SK-N-SH (cell line): Measurements from ENCODE around the gene DDX24. TPM values are rescaled to one million over a fixed set of nuclear protein-coding genes. Genes with fewer than 3 reads are reported as not detected.

Experiments
- CTCF ChIA-PET: fragments of 300-600, 350-600 bp; formaldehyde crosslinking; extraction: SDS; loops from one replicate; lab custom pipeline; 2021; lab: Yijun Ruan, JAX
- POLR2A ChIA-PET: fragments of 350-600 bp; sonication (Branson Sonifier 250); formaldehyde crosslinking; extraction: SDS; loops from one replicate; lab custom pipeline; 2020; ENCODE audit warnings: antibody characterized with exemption, inconsistent platforms; lab: Yijun Ruan, JAX
- DNase-seq: peaks from one replicate; pipeline ENCODE4 v3.0.0; 2012
- H2AFZ ChIP-seq: fragments of 200-600 bp; sonication (generic); 2 replicates; pipeline ENCODE4 v1.8.1; 2016; ENCODE audit warnings: antibody characterized with exemption, mild to moderate bottlenecking, low read depth
- H3F3A ChIP-seq: fragments of 200-600 bp; sonication (generic); replicated peaks from 2 replicates; pipeline ENCODE3; 2016; ENCODE audit warnings: antibody characterized with exemption, mild to moderate bottlenecking; ENCODE audit not compliant: insufficient read depth
- H3K27ac ChIP-seq, 2 experiments: fragments of 200-500 bp in 1 of 2; fragments of 200-600 bp in 1 of 2; sonication (Bioruptor generic) in 1 of 2; sonication (generic), shearing (Covaris generic) in 1 of 2; 2 replicates each; pipeline versions ENCODE4 v1.5.1 to v1.6.1; 2014 to 2016; ENCODE audit warnings: low read depth in 2 of 2, inconsistent platforms in 1 of 2, low read length in 1 of 2, mild to moderate bottlenecking in 1 of 2, mixed read lengths in 1 of 2
- H3K27me3 ChIP-seq: fragments of 200-600 bp; sonication (generic), shearing (Covaris generic); 2 replicates; pipeline ENCODE4 v1.6.1; 2016; ENCODE audit warnings: mixed run types; ENCODE audit not compliant: insufficient read depth
- H3K36me3 ChIP-seq, 2 experiments: fragments of 200-500 bp in 1 of 2; fragments of 200-600 bp in 1 of 2; sonication (Bioruptor generic) in 1 of 2; sonication (generic) in 1 of 2; replicated peaks in 1 of 2; 2 replicates each; pipeline versions ENCODE3 to v1.5.1; 2014 to 2016; ENCODE audit warnings: low read length in 1 of 2, mild to moderate bottlenecking in 1 of 2; ENCODE audit not compliant: insufficient read depth in 2 of 2, control insufficient read depth in 1 of 2
- H3K4me1 ChIP-seq, 2 experiments: fragments of 200-500 bp in 1 of 2; fragments of 200-600 bp in 1 of 2; sonication (Bioruptor generic) in 1 of 2; sonication (generic), shearing (Covaris generic) in 1 of 2; 2 replicates each; pipeline versions ENCODE4 v1.5.1 to v1.6.1; 2014 to 2016; ENCODE audit warnings: low read depth in 1 of 2, low read length in 1 of 2, mixed run types in 1 of 2; ENCODE audit not compliant: insufficient read depth in 2 of 2, control insufficient read depth in 1 of 2
- H3K4me2 ChIP-seq: fragments of 200-600 bp; sonication (generic), shearing (Covaris generic); 2 replicates; pipeline ENCODE4 v1.6.1; 2017; ENCODE audit warnings: mixed run types
- H3K4me3 ChIP-seq, 2 experiments: fragments of 200-500 bp in 1 of 2; fragments of 200-600 bp in 1 of 2; sonication (Bioruptor generic) in 1 of 2; sonication (generic), shearing (Covaris generic) in 1 of 2; 2 replicates each; pipeline versions ENCODE4 v1.5.1 to v1.8.1; 2014 to 2016; ENCODE audit warnings: low read depth in 2 of 2, inconsistent platforms in 1 of 2, low read length in 1 of 2, mild to moderate bottlenecking in 1 of 2, mixed read lengths in 1 of 2, moderate library complexity in 1 of 2
- H3K79me2 ChIP-seq: fragments of 200-600 bp; sonication (generic); 2 replicates; pipeline ENCODE4 v1.8.1; 2017; ENCODE audit warnings: mild to moderate bottlenecking; ENCODE audit not compliant: insufficient read depth
- H3K9ac ChIP-seq: fragments of 200-600 bp; sonication (generic); 2 replicates; pipeline ENCODE4 v1.6.1; 2017; ENCODE audit warnings: mixed run types
- H3K9me2 ChIP-seq: fragments of 200-600 bp; sonication (generic); 2 replicates; pipeline ENCODE4 v1.6.1; 2017; ENCODE audit warnings: mixed run types
- H3K9me3 ChIP-seq: fragments of 200-600 bp; sonication (generic); 2 replicates; pipeline ENCODE4 v1.6.1; 2017; ENCODE audit warnings: mixed run types, mild to moderate bottlenecking, moderate library complexity
- H4K20me1 ChIP-seq: fragments of 200-600 bp; sonication (generic); 2 replicates; pipeline ENCODE4 v1.6.1; 2017; ENCODE audit warnings: mild to moderate bottlenecking, mixed run types; ENCODE audit not compliant: insufficient read depth
- CHD2 ChIP-seq: fragments of 150-350 bp; IDR thresholded peaks from 2 replicates; pipeline ENCODE4 v1.6.1; 2018; ENCODE audit warnings: low read length; ENCODE audit not compliant: partially characterized antibody
- FOXM1 ChIP-seq: IDR thresholded peaks from 2 replicates; pipeline ENCODE4 v1.4.0; 2012; ENCODE audit warnings: low read depth, mild to moderate bottlenecking
- GABPA ChIP-seq: IDR thresholded peaks from 2 replicates; pipeline ENCODE4 v1.4.0; 2012; ENCODE audit warnings: low read depth, mild to moderate bottlenecking
- JUND ChIP-seq: IDR thresholded peaks from 2 replicates; pipeline ENCODE4 v1.4.0; 2012
- MXI1 ChIP-seq: IDR thresholded peaks from 2 replicates; pipeline ENCODE4 v1.6.1; 2012; ENCODE audit warnings: mild to moderate bottlenecking, low read depth, low read length, improper control_type of control experiment
- NRF1 ChIP-seq: IDR thresholded peaks from 2 replicates; pipeline ENCODE4 v1.6.1; 2012; ENCODE audit warnings: low read depth, mild to moderate bottlenecking, low read length
- ZBTB33 ChIP-seq: IDR thresholded peaks from 2 replicates; pipeline ENCODE4 v1.4.0; 2012; ENCODE audit warnings: low read depth, borderline replicate concordance
- WGBS: methylation state at CpG from one replicate; pipeline ENCODE4 v1.1.6; 2017; ENCODE audit warnings: low lambda C conversion rate; 5-methylcytosine and 5-hydroxymethylcytosine counted together
- polyA plus RNA-seq, 3 experiments: library from polyadenylated mRNA; depleted of rRNA; stranded (reverse); fragments of >200 nt; gene quantifications; 2 replicates each; pipeline ENCODE4 v1.2.3, GENCODE V29; 2012
- TF ChIP-seq, protein P1 (sequence below): IDR thresholded peaks from 2 replicates; pipeline ENCODE4; 2012
- TF ChIP-seq, protein P2 (sequence below): fragments of 150-350 bp; IDR thresholded peaks from 2 replicates; pipeline ENCODE4 v1.6.1; 2017; ENCODE audit warnings: antibody characterized with exemption, low read length, low read depth, borderline replicate concordance

Gene DDX24
- polyA plus RNA-seq, 1 of the 3 experiments (the other 2 are of a cell fraction) = 108 TPM

DNA sequence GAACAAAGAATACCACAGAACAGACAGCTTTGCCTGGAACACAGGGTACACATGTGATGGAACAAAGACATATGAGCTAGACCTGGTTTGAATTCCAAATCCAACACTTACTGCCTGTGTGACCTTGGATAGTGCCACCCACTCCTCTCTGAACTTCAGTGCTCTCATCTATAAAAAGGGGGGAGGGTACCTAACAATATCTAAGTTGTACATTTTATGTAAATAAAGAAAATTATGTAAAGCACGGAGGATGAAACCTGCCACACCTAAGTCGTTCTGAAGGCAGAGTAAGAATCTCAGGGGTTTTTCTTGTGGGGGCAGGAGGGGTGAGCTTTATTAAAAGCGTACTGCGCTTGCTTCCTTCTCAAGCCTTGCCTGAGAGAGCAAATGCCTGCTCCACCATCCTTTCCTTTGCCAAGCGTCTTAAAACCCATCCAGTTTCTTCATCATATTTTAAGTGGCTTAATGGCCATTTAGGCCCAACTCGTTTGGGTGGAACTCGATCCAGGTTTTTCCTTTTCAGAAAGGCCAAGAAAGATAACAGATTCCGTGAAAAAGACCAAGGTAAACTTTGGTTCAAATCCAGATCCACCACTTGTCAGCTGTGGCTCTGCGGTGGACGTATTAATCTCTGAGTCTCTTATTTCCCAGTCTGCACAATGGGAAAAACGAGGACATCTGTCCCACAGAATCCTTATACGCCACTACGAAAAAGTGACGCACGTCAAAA, 946 bp downstream of the DDX24 start:
- peaks cover 12 to 30% of the 10 kb centered on the region in 2 experiments; a peak in 3 of 4 replicates for H3K4me1 ChIP-seq
- WGBS = 8% methylated on average over 15 of the region's 15 CpGs
- peak overlapping the region; percentile 94 for H3K4me2 ChIP-seq
- DNase-seq = no peak
- peak overlapping the region; percentile 96 to 99 for H3K4me3 ChIP-seq
- peaks cover 29 to 34% of the 10 kb centered on the region in 2 experiments for H3K36me3 ChIP-seq
- H3K27me3 ChIP-seq = no peaks in the 10 kb centered on the region
- peak overlapping the region in 1 of 2 experiments; percentile 85 for H3K27ac ChIP-seq
- peaks cover 30% of the 10 kb centered on the region for H4K20me1 ChIP-seq
- H3K79me2 ChIP-seq = peaks cover 74% of the 10 kb centered on the region
- TF ChIP-seq MXI1 = peak; percentile 88; the same call in 1 of the 2 replicates
- TF ChIP-seq CHD2 = no peak
- H3F3A ChIP-seq = peaks cover 7% of the 10 kb centered on the region
- CTCF ChIA-PET = interaction anchor here (1.2 to 2.6 kb wide), 5 partner anchors 44 to 57 kb away, joined by 3 to 14 read pairs (median 8); partner anchors contain the start of gene IFI27L2
- H2AFZ ChIP-seq = peak overlapping the region; percentile 98
- POLR2A ChIA-PET = no interaction called here
- H3K9ac ChIP-seq = peak overlapping the region; percentile 83
- peaks cover 7% of the 10 kb centered on the region; the same call in 1 of the 2 replicates for H3K9me3 ChIP-seq
- no peaks in the 10 kb centered on the region for H3K9me2 ChIP-seq

- H3K36me3 ChIP-seq = peaks cover 33 to 40% of the 10 kb centered on the region in 2 experiments
- ChIA-PET POLR2A (no interaction called here), CTCF (interaction anchor here (1.2 kb wide), 1 partner anchor 12 kb away, joined by 3 read pairs; no protein-coding TSS in a partner anchor)
- no peak overlapping the region for H2AFZ ChIP-seq
- H3K79me2 ChIP-seq = peaks cover 89% of the 10 kb centered on the region
- TF ChIP-seq NRF1 (no peak), JUND (no peak)
- H3K9ac ChIP-seq = no peak overlapping the region
- no peaks in the 10 kb centered on the region for H3K9me2 ChIP-seq
- H3K4me3 ChIP-seq = peak overlapping the region in 1 of 2 experiments; percentile 96; a peak in 1 of 4 replicates
- H3K4me1 ChIP-seq = peaks cover 12 to 30% of the 10 kb centered on the region in 2 experiments; a peak in 3 of 4 replicates
- no peaks in the 10 kb centered on the region for H3K27me3 ChIP-seq
- H3K27ac ChIP-seq = no peak overlapping the region
- H3F3A ChIP-seq = peaks cover 9% of the 10 kb centered on the region
- no peak for DNase-seq
- WGBS = 61% methylated on average over 5 of the region's 5 CpGs
- peak overlapping the region; percentile 94; the same call in 1 of the 2 replicates for H3K4me2 ChIP-seq
- H4K20me1 ChIP-seq = peaks cover 30% of the 10 kb centered on the region
- peaks cover 18% of the 10 kb centered on the region; the same call in 1 of the 2 replicates for H3K9me3 ChIP-seq
These were observed 3.2 kb downstream of the DDX24 start for GRCh38 chr14:94077823-94078222.

- peak overlapping the region; percentile 94 for H3K4me2 ChIP-seq
- H2AFZ ChIP-seq = no peak overlapping the region
- 59% methylated on average over 6 of the region's 7 CpGs for WGBS
- peaks cover 18% of the 10 kb centered on the region; the same call in 1 of the 2 replicates for H3K9me3 ChIP-seq
- ChIA-PET CTCF (interaction anchor here (0.7 to 1.2 kb wide), 2 partner anchors 11 to 59 kb away, joined by 3 read pairs; no protein-coding TSS in a partner anchor), POLR2A (no interaction called here)
- no peak overlapping the region for H3K9ac ChIP-seq
- H4K20me1 ChIP-seq = peaks cover 33% of the 10 kb centered on the region
- no peak overlapping the region for H3K27ac ChIP-seq
- H3K4me1 ChIP-seq = peaks cover 12 to 30% of the 10 kb centered on the region in 2 experiments; a peak in 3 of 4 replicates
- no peak overlapping the region; a peak in 1 of 4 replicates for H3K4me3 ChIP-seq
- peaks cover 33 to 40% of the 10 kb centered on the region in 2 experiments for H3K36me3 ChIP-seq
- H3K27me3 ChIP-seq = no peaks in the 10 kb centered on the region
- H3F3A ChIP-seq = peaks cover 9% of the 10 kb centered on the region
- DNase-seq = no peak
- H3K79me2 ChIP-seq = peaks cover 95% of the 10 kb centered on the region
- no peak for TF ChIP-seq GABPA
- no peak for TF ChIP-seq ZBTB33
- TF ChIP-seq, protein P1, sequence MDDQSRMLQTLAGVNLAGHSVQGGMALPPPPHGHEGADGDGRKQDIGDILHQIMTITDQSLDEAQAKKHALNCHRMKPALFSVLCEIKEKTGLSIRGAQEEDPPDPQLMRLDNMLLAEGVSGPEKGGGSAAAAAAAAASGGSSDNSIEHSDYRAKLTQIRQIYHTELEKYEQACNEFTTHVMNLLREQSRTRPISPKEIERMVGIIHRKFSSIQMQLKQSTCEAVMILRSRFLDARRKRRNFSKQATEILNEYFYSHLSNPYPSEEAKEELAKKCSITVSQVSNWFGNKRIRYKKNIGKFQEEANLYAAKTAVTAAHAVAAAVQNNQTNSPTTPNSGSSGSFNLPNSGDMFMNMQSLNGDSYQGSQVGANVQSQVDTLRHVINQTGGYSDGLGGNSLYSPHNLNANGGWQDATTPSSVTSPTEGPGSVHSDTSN = no peak
- TF ChIP-seq, protein P2, sequence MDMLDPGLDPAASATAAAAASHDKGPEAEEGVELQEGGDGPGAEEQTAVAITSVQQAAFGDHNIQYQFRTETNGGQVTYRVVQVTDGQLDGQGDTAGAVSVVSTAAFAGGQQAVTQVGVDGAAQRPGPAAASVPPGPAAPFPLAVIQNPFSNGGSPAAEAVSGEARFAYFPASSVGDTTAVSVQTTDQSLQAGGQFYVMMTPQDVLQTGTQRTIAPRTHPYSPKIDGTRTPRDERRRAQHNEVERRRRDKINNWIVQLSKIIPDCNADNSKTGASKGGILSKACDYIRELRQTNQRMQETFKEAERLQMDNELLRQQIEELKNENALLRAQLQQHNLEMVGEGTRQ = no peak
- TF ChIP-seq FOXM1 = no peak
- H3K9me2 ChIP-seq = no peaks in the 10 kb centered on the region
These were observed 3.7 kb downstream of the DDX24 start for GRCh38 chr14:94077111-94077821.
